ENCODE results near the gene DEFB131B.
"Not testable (repeated sequence)": the region's sequence is repeated elsewhere in the genome, so short reads cannot be mapped to it uniquely, and the experiment has no call there.

DEFB131B gene

DNA sequence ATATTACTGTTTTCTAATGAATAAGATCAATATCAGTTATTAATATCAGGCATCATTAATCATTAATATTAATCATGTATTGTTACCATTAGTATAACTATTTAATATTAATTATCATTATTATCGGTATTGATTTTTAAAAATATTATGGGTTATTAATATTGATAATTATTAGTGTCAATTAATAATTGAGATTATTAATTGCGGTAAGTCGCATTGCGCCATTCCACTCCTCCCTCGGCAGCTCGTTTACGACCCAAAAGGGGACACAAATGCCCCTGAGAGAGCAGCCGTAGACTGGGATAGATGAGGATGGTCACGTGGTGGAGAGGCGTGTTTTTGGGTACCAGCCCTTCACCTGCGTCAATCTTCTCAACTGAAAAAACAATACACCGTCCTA is 7.6 kb downstream of the DEFB131B start:
- not testable (repeated sequence) for H3K4me1 ChIP-seq, H3K27ac ChIP-seq, H3K4me3 ChIP-seq, H3K36me3 ChIP-seq, H3K9ac ChIP-seq, H3K9me3 ChIP-seq, H3K27me3 ChIP-seq, H3K4me2 ChIP-seq, H4K20me1 ChIP-seq

DNA sequence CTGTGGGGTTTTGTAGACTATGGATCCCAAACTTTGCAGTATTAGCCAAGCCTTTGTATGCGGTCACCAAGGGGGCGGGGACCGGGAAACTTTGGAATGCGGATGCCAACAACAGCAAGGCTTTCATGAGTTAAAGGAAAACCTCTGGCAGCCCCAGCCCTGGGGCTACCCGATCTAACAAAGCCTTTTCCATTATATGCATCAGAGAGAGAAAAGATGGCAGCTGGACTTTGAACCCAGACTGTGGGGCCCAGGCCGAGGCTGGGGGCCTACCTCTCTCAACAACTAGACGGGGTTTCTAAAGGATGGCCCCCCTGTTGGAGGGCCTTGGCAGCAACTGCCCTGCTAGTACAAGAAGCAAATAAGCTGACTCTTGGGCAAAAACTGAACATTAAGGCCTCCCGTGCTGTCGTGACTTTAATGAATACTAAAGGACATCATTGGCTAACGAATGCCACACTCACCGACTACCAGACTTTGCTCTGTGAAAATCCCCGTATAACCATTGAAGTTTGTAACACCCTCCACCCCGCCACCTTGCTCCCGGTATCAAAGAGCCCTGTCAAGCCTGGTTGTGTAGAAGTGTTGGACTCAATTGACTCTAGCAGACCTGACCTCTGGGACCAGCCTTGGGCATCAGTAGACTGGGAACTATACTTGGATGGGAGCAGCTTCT is 10.2 kb downstream of the DEFB131B start:
- H3K36me3 ChIP-seq, H3K4me2 ChIP-seq, H3K27me3 ChIP-seq, H3K4me3 ChIP-seq, H3K4me1 ChIP-seq, H3K9ac ChIP-seq, H4K20me1 ChIP-seq, H3K27ac ChIP-seq: not testable (repeated sequence)
- peaks cover 11% of the 10 kb centered on the region; the same call in 1 of the 2 replicates for H3K9me3 ChIP-seq

DNA sequence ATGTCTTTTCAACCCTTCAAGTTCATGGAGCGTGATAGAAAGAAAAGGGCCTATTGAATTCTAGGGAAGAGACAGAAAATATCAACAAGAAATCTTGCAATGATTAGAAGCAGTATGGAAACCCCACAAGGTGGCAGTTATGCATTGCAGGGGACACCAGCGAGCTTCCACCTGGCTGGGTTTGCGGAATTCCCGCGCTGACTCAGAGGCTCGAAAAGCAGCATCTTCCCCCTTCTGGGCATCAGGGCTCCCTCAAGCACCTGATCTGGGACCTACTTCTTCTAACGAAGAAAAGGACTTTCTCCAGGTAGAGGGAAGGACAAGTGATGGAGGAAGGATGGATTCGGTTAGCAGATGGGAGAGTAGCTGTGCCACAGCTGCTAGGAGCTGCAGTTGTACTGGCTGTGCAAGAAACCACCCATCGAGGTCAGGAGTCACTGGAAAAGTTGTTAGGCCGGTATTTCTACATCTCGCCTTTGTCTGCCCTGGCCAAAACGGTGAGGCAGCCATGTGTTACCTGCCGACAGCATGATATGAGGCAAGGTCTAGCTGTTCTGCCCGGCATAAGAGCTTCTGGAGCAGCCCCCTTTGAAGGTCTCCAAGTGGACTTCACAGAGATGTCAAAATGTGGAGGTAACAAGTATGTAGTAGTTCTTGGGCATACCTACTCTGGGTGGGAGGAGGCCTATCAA is 11.1 kb downstream of the DEFB131B start:
- not testable (repeated sequence) for H3K9ac ChIP-seq, H3K4me2 ChIP-seq, H3K4me3 ChIP-seq

DNA sequence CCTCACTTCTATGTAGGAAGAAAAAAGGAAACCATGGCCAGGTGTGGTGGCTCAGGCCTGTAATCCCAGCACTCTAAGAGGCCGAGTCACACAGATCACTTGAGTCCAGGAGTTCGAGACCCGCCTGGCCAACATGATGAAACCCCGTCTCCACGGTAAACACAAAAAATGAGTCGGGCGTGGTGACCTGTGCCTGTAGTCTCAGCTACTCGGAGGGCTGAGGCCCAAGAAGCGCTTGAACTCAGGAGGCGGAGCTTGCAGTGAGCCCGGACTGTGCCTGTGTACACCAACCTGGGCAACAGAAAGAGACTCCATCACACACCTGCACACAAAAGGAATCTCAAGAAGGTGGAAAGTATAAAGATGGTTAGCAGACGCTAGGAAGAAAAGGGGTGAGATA is 17.7 kb downstream of the DEFB131B start:
- no peak overlapping the region for H3K4me2 ChIP-seq
- H3K4me3 ChIP-seq = no peak overlapping the region
- H3K36me3 ChIP-seq = peaks cover 17% of the 10 kb centered on the region; the same call in 1 of the 2 replicates
- H3K27ac ChIP-seq = no peak overlapping the region
- no peaks in the 10 kb centered on the region for H3K4me1 ChIP-seq
- H4K20me1 ChIP-seq = no peaks in the 10 kb centered on the region
- no peak overlapping the region for H3K9ac ChIP-seq
- H3K9me3 ChIP-seq = peaks cover 7% of the 10 kb centered on the region; the same call in 1 of the 2 replicates
- no peaks in the 10 kb centered on the region for H3K27me3 ChIP-seq
- no peak for TF ChIP-seq Cebpa-rat (IDR thresholded peaks at IDR 0.05)

More for the DNA sequence above, 11.1 kb downstream of the DEFB131B start:
- not testable (repeated sequence) for H3K27ac ChIP-seq, H3K4me1 ChIP-seq, H3K36me3 ChIP-seq, H3K27me3 ChIP-seq, H4K20me1 ChIP-seq
- peaks cover 11% of the 10 kb centered on the region; the same call in 1 of the 2 replicates for H3K9me3 ChIP-seq

DNA sequence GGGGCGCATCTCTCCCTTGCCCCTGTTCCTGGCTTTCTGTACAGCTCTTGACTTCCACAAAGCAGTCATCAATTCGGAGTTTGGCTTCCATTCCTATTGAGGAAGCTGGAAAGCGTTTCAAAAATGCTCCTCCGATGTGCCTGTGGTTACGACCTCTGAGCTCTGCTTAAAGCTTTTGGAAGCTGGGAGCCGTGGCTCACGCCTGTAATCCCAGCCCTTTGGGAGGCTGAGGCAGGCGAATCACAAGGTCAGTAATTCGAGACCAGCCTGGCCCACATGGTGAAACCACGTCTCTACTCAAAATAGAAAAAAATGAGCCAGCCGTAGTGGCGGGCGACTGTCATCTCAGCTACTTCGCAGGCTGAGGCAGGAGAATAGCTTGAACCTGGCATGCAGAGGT is 22.9 kb downstream of the DEFB131B start:
- H3K4me2 ChIP-seq, H3K4me3 ChIP-seq, H3K27ac ChIP-seq, H4K20me1 ChIP-seq, H3K27me3 ChIP-seq, H3K9me3 ChIP-seq, H3K9ac ChIP-seq, H3K4me1 ChIP-seq: not testable (repeated sequence)
- peaks cover 24% of the 10 kb centered on the region; the same call in 1 of the 2 replicates for H3K36me3 ChIP-seq

DNA sequence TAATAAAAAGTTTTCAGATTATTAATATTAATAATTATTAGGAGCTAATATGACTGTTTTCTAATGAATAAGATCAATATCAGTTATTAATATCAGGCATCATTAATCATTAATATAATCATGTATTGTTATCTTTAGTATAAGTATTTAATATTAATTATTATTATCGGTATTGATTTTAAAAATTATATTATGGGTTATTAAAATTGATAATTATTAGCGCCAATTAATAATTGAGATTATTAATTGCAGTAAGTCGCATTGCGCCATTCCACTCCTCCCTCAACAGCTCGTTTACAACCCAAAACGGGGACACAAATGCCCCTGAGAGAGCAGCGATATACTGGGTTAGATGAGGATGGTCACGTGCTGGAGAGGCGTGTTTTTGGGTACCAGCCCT is 30.0 kb downstream of the DEFB131B start:
- Histone ChIP-seq H3K27me3 (no peaks in the 10 kb centered on the region), H4K20me1 (no peaks in the 10 kb centered on the region), H3K4me2 (no peak overlapping the region), H3K36me3 (peaks cover 38% of the 10 kb centered on the region), H3K9me3 (no peaks in the 10 kb centered on the region; the same call in 1 of the 2 replicates), H3K4me3 (no peak overlapping the region), H3K27ac (no peak overlapping the region), H3K9ac (no peak overlapping the region), H3K4me1 (peaks cover 5% of the 10 kb centered on the region)
- no peak for TF ChIP-seq Cebpa-rat (IDR thresholded peaks at IDR 0.05)

DNA sequence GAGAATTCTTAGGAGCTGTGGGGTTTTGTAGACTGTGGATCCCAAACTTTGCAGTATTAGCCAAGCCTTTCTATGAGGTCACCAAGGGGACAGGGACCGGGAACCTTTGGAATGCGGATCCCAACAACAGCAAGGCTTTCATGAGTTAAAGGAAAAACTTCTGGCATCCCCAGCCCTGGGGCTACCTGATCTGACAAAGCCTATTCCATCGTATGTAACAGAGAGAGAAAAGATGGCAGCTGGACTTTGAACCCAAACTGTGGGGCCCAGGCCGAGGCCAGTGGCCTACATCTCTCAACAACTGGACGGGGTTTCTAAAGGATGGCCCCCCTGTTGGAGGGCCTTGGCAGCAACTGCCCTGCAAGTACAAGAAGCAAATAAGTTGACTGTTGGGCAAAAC is 32.5 kb downstream of the DEFB131B start:
- not testable (repeated sequence) for H3K4me3 ChIP-seq, H3K4me2 ChIP-seq, H3K9ac ChIP-seq, H3K27ac ChIP-seq, H3K27me3 ChIP-seq, H3K9me3 ChIP-seq, H4K20me1 ChIP-seq
- H3K36me3 ChIP-seq = peaks cover 43% of the 10 kb centered on the region
- peaks cover 25% of the 10 kb centered on the region for H3K4me1 ChIP-seq

DNA sequence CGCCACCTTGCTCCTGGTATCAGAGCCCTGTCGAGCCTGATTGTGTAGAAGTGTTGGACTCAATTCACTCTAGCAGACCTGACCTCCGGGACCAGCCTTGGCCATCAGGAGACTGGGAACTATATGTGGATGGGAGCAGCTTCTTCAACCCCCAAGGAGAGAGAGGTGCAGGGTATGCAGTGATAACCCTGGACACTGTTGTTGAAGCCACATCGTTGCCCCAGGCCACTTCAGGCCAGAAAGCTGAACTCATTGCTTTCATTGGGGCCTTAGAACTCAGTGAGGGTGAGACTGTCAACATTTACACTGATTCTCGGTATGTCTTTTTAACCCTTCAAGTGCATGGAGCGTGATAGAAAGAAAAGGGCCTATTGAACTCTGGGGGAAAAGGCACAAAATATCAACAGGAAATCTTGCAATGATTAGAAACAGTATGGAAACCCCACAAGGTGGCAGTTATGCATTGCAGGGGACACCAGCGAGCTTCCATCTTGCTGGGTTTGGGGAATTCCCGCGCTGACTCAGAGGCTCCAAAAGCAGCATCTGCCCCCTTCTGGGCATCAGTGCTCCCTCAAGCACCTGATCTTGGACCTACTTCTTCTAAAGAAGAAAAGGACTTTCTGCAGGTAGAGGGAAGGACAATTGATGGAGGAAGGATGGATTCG is 33.2 kb downstream of the DEFB131B start:
- H4K20me1 ChIP-seq, H3K27ac ChIP-seq, H3K27me3 ChIP-seq, H3K9ac ChIP-seq, H3K4me3 ChIP-seq, H3K4me2 ChIP-seq, H3K9me3 ChIP-seq: not testable (repeated sequence)
- peaks cover 49% of the 10 kb centered on the region for H3K36me3 ChIP-seq
- peaks cover 25% of the 10 kb centered on the region for H3K4me1 ChIP-seq

DNA sequence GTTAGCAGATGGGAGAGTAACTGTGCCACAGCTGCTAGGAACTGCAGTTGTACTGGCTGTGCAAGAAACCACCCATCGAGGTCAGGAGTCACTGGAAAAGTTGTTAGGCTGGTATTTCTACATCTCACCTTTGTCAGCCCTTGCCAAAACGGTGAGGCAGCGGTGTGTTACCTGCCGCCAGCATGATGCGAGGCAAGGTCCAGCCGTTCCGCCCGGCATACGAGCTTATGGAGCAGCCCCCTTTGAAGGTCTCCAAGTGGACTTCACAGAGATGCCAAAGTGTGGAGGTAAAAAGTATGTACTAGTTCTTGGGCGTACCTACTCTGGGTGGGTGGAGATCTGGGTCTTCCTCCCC is 33.7 kb downstream of the DEFB131B start:
- H3K36me3 ChIP-seq = peaks cover 54% of the 10 kb centered on the region

DNA sequence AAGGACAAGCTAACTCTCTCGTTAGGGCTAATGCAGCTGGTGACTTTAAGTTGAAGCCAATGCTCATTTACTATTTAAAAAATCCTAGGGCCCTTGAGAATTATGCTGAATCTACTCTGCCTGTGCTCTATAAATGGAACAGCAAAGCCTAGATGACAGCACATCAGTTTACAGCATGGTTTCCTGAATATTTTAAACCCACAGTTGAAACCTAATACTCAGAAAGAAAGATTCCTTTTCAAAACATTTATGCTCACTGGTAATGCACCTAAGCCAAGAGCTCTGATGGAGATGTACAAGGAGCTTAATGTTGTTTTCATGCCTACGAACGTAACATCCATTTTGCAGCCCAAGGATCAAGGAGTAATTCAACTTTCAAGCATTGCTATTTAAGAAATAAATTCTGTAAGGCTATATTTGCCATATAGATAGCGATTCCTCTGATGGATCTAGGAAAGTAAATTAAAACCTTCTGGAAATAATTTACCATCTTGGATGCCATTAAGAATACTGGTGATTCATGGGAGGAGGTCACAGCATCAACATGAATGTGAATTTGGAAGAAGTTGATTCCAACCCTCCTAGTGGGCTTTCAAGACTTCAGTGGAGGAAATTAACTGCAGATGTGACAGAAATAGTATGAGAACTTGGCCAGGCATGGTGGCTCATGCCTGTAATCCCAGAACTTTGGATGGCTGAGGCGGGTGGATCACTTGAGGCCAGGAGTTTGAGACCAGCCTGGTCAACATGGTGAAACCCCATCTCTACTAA is 35.7 kb downstream of the DEFB131B start:
- H4K20me1 ChIP-seq = no peaks in the 10 kb centered on the region
- H3K27ac ChIP-seq = peak overlapping the region; percentile 64; the same call in 1 of the 2 replicates
- peak overlapping the region; percentile 3; the same call in 1 of the 2 replicates for H3K4me3 ChIP-seq
- H3K9ac ChIP-seq = peak overlapping the region; percentile 28; the same call in 1 of the 2 replicates
- H3K4me1 ChIP-seq = peaks cover 25% of the 10 kb centered on the region
- no peak for TF ChIP-seq Cebpa-rat (IDR thresholded peaks at IDR 0.05)
- no peaks in the 10 kb centered on the region; the same call in 1 of the 2 replicates for H3K9me3 ChIP-seq
- peak overlapping the region; percentile 56 for H3K4me2 ChIP-seq
- H3K27me3 ChIP-seq = no peaks in the 10 kb centered on the region
- H3K36me3 ChIP-seq = peaks cover 74% of the 10 kb centered on the region

More for the DNA sequence above, 33.7 kb downstream of the DEFB131B start:
- H3K9me3 ChIP-seq, H3K4me3 ChIP-seq, H3K27ac ChIP-seq, H3K27me3 ChIP-seq, H4K20me1 ChIP-seq, H3K4me2 ChIP-seq, H3K9ac ChIP-seq: not testable (repeated sequence)
- H3K4me1 ChIP-seq = peaks cover 25% of the 10 kb centered on the region

Measured in BLaER1 (cell line).